H1 (cell line): ENCODE results near the gene CYP2B6. TPM values are rescaled to one million over a fixed set of nuclear protein-coding genes. Genes with fewer than 3 reads are reported as not detected.

Experiments used
- CTCF ChIA-PET: fragments of 300-600 bp; sonication (Branson Sonifier 250); formaldehyde crosslinking; loops from one replicate; lab custom pipeline; 2021; ENCODE audit not compliant: partially characterized antibody; lab: Charles Lee
- POLR2A ChIA-PET: fragments of 300-600 bp; sonication (Branson Sonifier 250); formaldehyde crosslinking; loops from one replicate; lab custom pipeline; 2021; ENCODE audit warnings: inconsistent platforms; ENCODE audit not compliant: partially characterized antibody; lab: Charles Lee
- DNase-seq, 2 experiments: peaks; one replicate each; pipeline versions ENCODE4 v3.0.0 to v3.0.0-alpha.2; 2010 to 2022; ENCODE audit warnings: low spot score in 2 of 2, low read depth in 1 of 2, mixed read lengths in 1 of 2
- FAIRE-seq: peaks from 2 replicates; lab custom pipeline; 2011; peaks lifted over from hg19 to GRCh38; lab: Jason Lieb, UNC
- H2AFZ ChIP-seq: 2 replicates; pipeline ENCODE4 v1.8.1; 2012; ENCODE audit warnings: low read length, inconsistent platforms
- H2AK5ac ChIP-seq: 2 replicates; pipeline ENCODE4 v1.6.1; 2013; ENCODE audit warnings: low read depth, low read length
- H2BK120ac ChIP-seq: replicated peaks from 2 replicates; pipeline ENCODE3; 2013; ENCODE audit warnings: low read depth, low read length, inconsistent platforms
- H2BK12ac ChIP-seq: 2 replicates; pipeline ENCODE4 v1.6.1; 2013; ENCODE audit warnings: low read depth, low read length
- H2BK15ac ChIP-seq: 2 replicates; pipeline ENCODE4 v1.6.1; 2013; ENCODE audit warnings: low read length
- H2BK20ac ChIP-seq: 2 replicates; pipeline ENCODE4 v1.6.1; 2013; ENCODE audit warnings: low read length
- H2BK5ac ChIP-seq: 2 replicates; pipeline ENCODE4 v1.6.1; 2013; ENCODE audit warnings: low read depth, low read length
- H3K14ac ChIP-seq: 2 replicates; pipeline ENCODE4 v1.6.1; 2013; ENCODE audit warnings: inconsistent platforms; ENCODE audit not compliant: insufficient read length
- H3K18ac ChIP-seq: 2 replicates; pipeline ENCODE4 v1.6.1; 2013; ENCODE audit warnings: low read length; ENCODE audit errors: extremely low read depth
- H3K23ac ChIP-seq: 2 replicates; pipeline ENCODE4 v1.6.1; 2013; ENCODE audit warnings: inconsistent platforms; ENCODE audit not compliant: insufficient read length
- H3K23me2 ChIP-seq: 2 replicates; pipeline ENCODE4 v1.6.1; 2013; ENCODE audit warnings: low read depth, low read length
- H3K27ac ChIP-seq: 2 replicates; pipeline ENCODE4 v1.6.1; 2011; ENCODE audit warnings: low read depth, low read length, inconsistent platforms
- H3K27me3 ChIP-seq, 4 experiments: replicated peaks in 1 of 4; 1 replicate in 1 of 4; 2 replicates in 3 of 4; pipeline versions ENCODE4 v1.6.1 to v1.8.1; 2011 to 2013; ENCODE audit warnings: low read length in 3 of 4, mild to moderate bottlenecking in 3 of 4, inconsistent platforms in 2 of 4, mixed read lengths in 2 of 4, moderate library complexity in 1 of 4; ENCODE audit not compliant: control insufficient read depth in 3 of 4, insufficient read depth in 3 of 4; ENCODE audit errors: extremely low read depth in 1 of 4
- H3K36me3 ChIP-seq, 4 experiments: 2 replicates each; pipeline versions ENCODE4 v1.6.1 to v1.8.1; 2011 to 2013; ENCODE audit warnings: mild to moderate bottlenecking in 4 of 4, low read length in 3 of 4, moderate library complexity in 2 of 4, control low read depth in 1 of 4, inconsistent platforms in 1 of 4; ENCODE audit not compliant: insufficient read depth in 4 of 4, control insufficient read depth in 2 of 4
- H3K4ac ChIP-seq: replicated peaks from 2 replicates; pipeline ENCODE3; 2013; ENCODE audit warnings: low read length, low read depth, mixed read lengths, inconsistent platforms; ENCODE audit not compliant: insufficient read length
- H3K4me1 ChIP-seq, 4 experiments: replicated peaks in 1 of 4; 1 replicate in 1 of 4; 2 replicates in 3 of 4; pipeline versions ENCODE4 v1.6.1 to v1.8.1; 2011 to 2013; ENCODE audit warnings: low read length in 3 of 4, inconsistent platforms in 2 of 4, mixed read lengths in 1 of 4; ENCODE audit not compliant: insufficient read depth in 4 of 4, control insufficient read depth in 3 of 4
- H3K4me2 ChIP-seq, 2 experiments: 2 replicates each; pipeline versions ENCODE4 v1.6.1 to v1.8.1; 2011 to 2013; ENCODE audit warnings: low read depth in 2 of 2, low read length in 2 of 2, control low read depth in 1 of 2, inconsistent platforms in 1 of 2, mild to moderate bottlenecking in 1 of 2; ENCODE audit not compliant: insufficient read depth in 1 of 2
- H3K4me3 ChIP-seq, 4 experiments: fragments of 200-600, 300-600 bp in 1 of 4; sonication (generic), shearing (Covaris generic), sonication (Bioruptor Twin) in 1 of 4; 2 replicates each; pipeline versions ENCODE4 v1.5.1 to v1.8.1; 2011 to 2016; ENCODE audit warnings: low read length in 4 of 4, low read depth in 3 of 4, control low read depth in 2 of 4, inconsistent platforms in 2 of 4, mild to moderate bottlenecking in 2 of 4, mixed read lengths in 1 of 4, moderate library complexity in 1 of 4; ENCODE audit not compliant: insufficient read depth in 2 of 4; ENCODE audit errors: extremely low read depth in 1 of 4
- H3K56ac ChIP-seq: replicated peaks from 2 replicates; pipeline ENCODE3; 2013; ENCODE audit warnings: low read depth, mild to moderate bottlenecking, mixed read lengths, low read length, inconsistent platforms; ENCODE audit not compliant: insufficient read length
- H3K79me1 ChIP-seq: 2 replicates; pipeline ENCODE4 v1.6.1; 2013; ENCODE audit warnings: low read depth, low read length, control low read depth
- H3K79me2 ChIP-seq, 2 experiments: 2 replicates each; pipeline versions ENCODE4 v1.6.1 to v1.8.1; 2012 to 2013; ENCODE audit warnings: low read length in 2 of 2, mild to moderate bottlenecking in 2 of 2, inconsistent platforms in 1 of 2; ENCODE audit not compliant: insufficient read depth in 2 of 2, control insufficient read depth in 1 of 2
- H3K9ac ChIP-seq, 4 experiments: replicated peaks in 1 of 4; 1 replicate in 1 of 4; 2 replicates in 3 of 4; pipeline versions ENCODE4 v1.6.1 to v1.8.1; 2011 to 2013; ENCODE audit warnings: low read depth in 3 of 4, low read length in 3 of 4, control low read depth in 2 of 4, mild to moderate bottlenecking in 2 of 4, moderate library complexity in 2 of 4, inconsistent platforms in 1 of 4; ENCODE audit errors: extremely low read depth in 1 of 4
- H3K9me3 ChIP-seq, 2 experiments: 2 replicates each; pipeline versions ENCODE4 v1.6.1 to v1.8.1; 2012 to 2013; ENCODE audit warnings: mild to moderate bottlenecking in 2 of 2, moderate library complexity in 2 of 2, control low read depth in 1 of 2, inconsistent platforms in 1 of 2, low read depth in 1 of 2, low read length in 1 of 2, mixed read lengths in 1 of 2; ENCODE audit not compliant: insufficient read depth in 2 of 2
- H4K20me1 ChIP-seq, 2 experiments: replicated peaks in 1 of 2; 2 replicates each; pipeline versions ENCODE3 to v1.8.1; 2011 to 2013; ENCODE audit warnings: inconsistent platforms in 2 of 2, low read length in 2 of 2, mild to moderate bottlenecking in 1 of 2; ENCODE audit not compliant: insufficient read depth in 2 of 2, control insufficient read depth in 1 of 2
- H4K5ac ChIP-seq: 2 replicates; pipeline ENCODE4 v1.6.1; 2013; ENCODE audit warnings: low read length, low read depth, mixed read lengths, inconsistent platforms; ENCODE audit not compliant: insufficient read length
- H4K8ac ChIP-seq: 2 replicates; pipeline ENCODE4 v1.8.0; 2013; ENCODE audit warnings: mild to moderate bottlenecking, moderate library complexity, low read length, inconsistent platforms; ENCODE audit not compliant: insufficient read depth; ENCODE audit errors: extremely low read depth
- H4K91ac ChIP-seq: replicated peaks from 2 replicates; pipeline ENCODE3; 2013; ENCODE audit warnings: low read length, mixed read lengths, inconsistent platforms; ENCODE audit not compliant: insufficient read length
- CREB1 ChIP-seq: IDR thresholded peaks from 2 replicates; pipeline ENCODE4 v1.6.1; 2012; ENCODE audit warnings: inconsistent platforms
- ZNF274 ChIP-seq: IDR thresholded peaks from 2 replicates; pipeline ENCODE4 v1.7.0; 2012; ENCODE audit warnings: low read length, borderline replicate concordance; ENCODE audit errors: extremely low read depth
- WGBS, 2 experiments: shearing (Covaris generic) in 1 of 2; methylation state at CpG; one replicate each; pipeline versions ENCODE4 v1.1.6 to v1.1.7; 2013 to 2015; ENCODE audit warnings: low lambda C conversion rate in 2 of 2, mixed read lengths in 2 of 2, inconsistent platforms in 1 of 2, low coverage in 1 of 2, missing lambda C conversion rate in 1 of 2; ENCODE audit not compliant: insufficient replicate concordance in 2 of 2, insufficient coverage in 1 of 2, insufficient read length in 1 of 2; ENCODE audit errors: extremely low coverage in 1 of 2, missing lambda C conversion rate in 1 of 2; 5-methylcytosine and 5-hydroxymethylcytosine counted together
- polyA plus RNA-seq, 7 experiments: library from polyadenylated mRNA; depleted of rRNA in 3 of 7; stranded (reverse) in 5 of 7; unstranded in 2 of 7; fragments of >200 nt in 5 of 7; fragments of 200-250 nt in 2 of 7; gene quantifications; 1 replicate in 5 of 7; 2 replicates in 1 of 7; 4 replicates in 1 of 7; pipeline versions ENCODE4 v1.2.1 to v1.2.3, GENCODE V29; 2011 to 2013; ENCODE audit warnings: missing spikeins in 2 of 7, mixed read lengths in 2 of 7
- total RNA-seq: library from RNA; stranded (reverse); fragmentation: NEBNext Ultra II Directional; extraction: Animal tissue kit (Norgen Biotek cat#: 25700); gene quantifications from 2 replicates; pipeline ENCODE4 v1.2.1, GENCODE V29; 2021

Gene CYP2B6
- total and polyA plus RNA-seq, 2 of the 8 experiments (the other 6 are each of a cell fraction or from before 2014, with no cell fraction given): 2.8 to 5.4 TPM

GRCh38 chr19:41000310-41000737 lies 9.2 kb downstream of the CYP2B6 start:
- Histone ChIP-seq H2AFZ (0 out of 2 replicates have a peak overlapping the region, but pooled peaks have one; percentile 34), H3K9me3 (peaks cover 3% of the 10 kb centered on the region in 2 experiments; a peak in 1 of 4 replicates), H3K79me2 (no peaks in the 10 kb centered on the region), H2BK12ac (peak overlapping the region; percentile 85; the same call in 1 of the 2 replicates), H3K14ac (no peak overlapping the region), H3K36me3 (no peaks in the 10 kb centered on the region), H3K56ac (no peak overlapping the region), H2BK5ac (no peak overlapping the region), H2BK120ac (no peak overlapping the region), H3K4me2 (no peak overlapping the region), H2AK5ac (no peak overlapping the region), H3K4me3 (no peak overlapping the region), H4K20me1 (no peaks in the 10 kb centered on the region), H4K8ac (no peak overlapping the region), H3K9ac (no peak overlapping the region), H3K4ac (no peak overlapping the region), H3K18ac (no peak overlapping the region), H3K4me1 (peaks cover 0 to 4% (median under 1%) of the 10 kb centered on the region in 4 experiments; a peak in 2 of 7 replicates), H4K5ac (no peak overlapping the region), H2BK15ac (no peak overlapping the region), H3K27me3 (no peaks in the 10 kb centered on the region), H3K23ac (no peak overlapping the region), H3K27ac (no peak overlapping the region), H3K23me2 (no peaks in the 10 kb centered on the region), H4K91ac (no peak overlapping the region), H2BK20ac (no peak overlapping the region), H3K79me1 (no peaks in the 10 kb centered on the region)
- FAIRE-seq: no peak
- ChIA-PET CTCF (interaction anchor here (0.6 to 2.0 kb wide), 6 partner anchors 9 to 285 kb away, joined by 3 to 8 read pairs (median 6); partner anchors contain the start of gene CYP2B6), POLR2A (no interaction called here)
- no peak for DNase-seq
- 88% methylated on average over 3 of the region's 3 CpGs; no CpG with 5 or more reads in 1 of the 2 experiments for WGBS, 2 experiments
- TF ChIP-seq ZNF274 (no peak), CREB1 (no peak)
